ENCODE results near the gene FLRT2.

DNA sequence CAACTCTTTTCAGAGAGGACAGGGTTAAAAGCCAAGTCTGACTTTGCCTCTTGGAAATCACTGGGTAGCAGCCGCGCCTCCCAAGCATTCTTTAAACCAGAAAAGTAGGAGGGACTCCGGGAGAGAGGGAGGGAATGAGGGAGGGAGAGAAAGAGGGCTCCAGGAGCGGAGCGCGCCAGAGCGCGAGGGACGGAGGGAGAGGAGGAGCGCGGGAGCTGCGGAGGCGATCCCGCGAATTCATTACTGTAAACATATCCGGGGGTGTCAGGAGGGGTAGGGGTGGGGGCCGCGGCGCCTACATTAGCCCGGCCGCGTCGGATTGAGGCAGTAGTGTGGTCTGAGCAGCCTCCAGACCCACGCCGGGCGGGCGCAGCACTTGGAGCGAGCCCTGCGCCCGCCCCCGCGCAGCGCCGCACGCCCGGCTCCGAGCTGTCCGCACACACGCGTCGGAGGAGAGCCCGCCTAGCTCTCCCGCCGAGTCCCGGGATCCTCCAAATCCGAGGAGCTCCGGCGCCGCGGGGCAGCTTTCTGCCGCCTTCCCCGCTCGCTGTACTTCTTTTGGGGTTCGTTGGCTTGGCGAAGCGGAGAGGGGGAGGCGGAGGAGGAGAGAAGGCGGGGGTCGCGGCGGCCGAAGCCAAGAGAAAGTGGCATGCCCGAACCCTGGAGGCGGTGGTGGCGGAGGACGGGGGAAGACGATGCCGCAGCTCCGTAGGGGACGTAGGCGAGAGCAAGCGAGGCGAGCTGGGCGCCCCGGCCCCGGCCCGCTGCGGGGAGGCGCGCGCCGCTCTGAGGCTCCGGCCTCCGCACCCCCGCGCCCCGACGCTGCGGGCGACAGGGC, 3.3 kb downstream of the FLRT2 start:
- TF ChIP-seq, protein P1, sequence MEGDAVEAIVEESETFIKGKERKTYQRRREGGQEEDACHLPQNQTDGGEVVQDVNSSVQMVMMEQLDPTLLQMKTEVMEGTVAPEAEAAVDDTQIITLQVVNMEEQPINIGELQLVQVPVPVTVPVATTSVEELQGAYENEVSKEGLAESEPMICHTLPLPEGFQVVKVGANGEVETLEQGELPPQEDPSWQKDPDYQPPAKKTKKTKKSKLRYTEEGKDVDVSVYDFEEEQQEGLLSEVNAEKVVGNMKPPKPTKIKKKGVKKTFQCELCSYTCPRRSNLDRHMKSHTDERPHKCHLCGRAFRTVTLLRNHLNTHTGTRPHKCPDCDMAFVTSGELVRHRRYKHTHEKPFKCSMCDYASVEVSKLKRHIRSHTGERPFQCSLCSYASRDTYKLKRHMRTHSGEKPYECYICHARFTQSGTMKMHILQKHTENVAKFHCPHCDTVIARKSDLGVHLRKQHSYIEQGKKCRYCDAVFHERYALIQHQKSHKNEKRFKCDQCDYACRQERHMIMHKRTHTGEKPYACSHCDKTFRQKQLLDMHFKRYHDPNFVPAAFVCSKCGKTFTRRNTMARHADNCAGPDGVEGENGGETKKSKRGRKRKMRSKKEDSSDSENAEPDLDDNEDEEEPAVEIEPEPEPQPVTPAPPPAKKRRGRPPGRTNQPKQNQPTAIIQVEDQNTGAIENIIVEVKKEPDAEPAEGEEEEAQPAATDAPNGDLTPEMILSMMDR (IDR thresholded peaks at IDR 0.05): no peak
- TF ChIP-seq, protein P2, sequence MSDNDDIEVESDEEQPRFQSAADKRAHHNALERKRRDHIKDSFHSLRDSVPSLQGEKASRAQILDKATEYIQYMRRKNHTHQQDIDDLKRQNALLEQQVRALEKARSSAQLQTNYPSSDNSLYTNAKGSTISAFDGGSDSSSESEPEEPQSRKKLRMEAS (CRISPR knock-in tag; IDR thresholded peaks at IDR 0.05): no peak
- TF ChIP-seq, protein P3, sequence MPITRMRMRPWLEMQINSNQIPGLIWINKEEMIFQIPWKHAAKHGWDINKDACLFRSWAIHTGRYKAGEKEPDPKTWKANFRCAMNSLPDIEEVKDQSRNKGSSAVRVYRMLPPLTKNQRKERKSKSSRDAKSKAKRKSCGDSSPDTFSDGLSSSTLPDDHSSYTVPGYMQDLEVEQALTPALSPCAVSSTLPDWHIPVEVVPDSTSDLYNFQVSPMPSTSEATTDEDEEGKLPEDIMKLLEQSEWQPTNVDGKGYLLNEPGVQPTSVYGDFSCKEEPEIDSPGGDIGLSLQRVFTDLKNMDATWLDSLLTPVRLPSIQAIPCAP (CRISPR knock-in tag; IDR thresholded peaks at IDR 0.05): no peak
- TF ChIP-seq ZNF121 (CRISPR knock-in tag; IDR thresholded peaks at IDR 0.05) (no peak), JUN (CRISPR knock-in tag; IDR thresholded peaks at IDR 0.05) (no peak), ESRRA (CRISPR knock-in tag; IDR thresholded peaks at IDR 0.05; ENCODE audit: borderline replicate concordance) (no peak), FOXK1 (CRISPR knock-in tag; IDR thresholded peaks at IDR 0.05) (no peak), OVOL2 (CRISPR knock-in tag; IDR thresholded peaks at IDR 0.05; ENCODE audit: borderline replicate concordance) (no peak), ATF1 (CRISPR knock-in tag; IDR thresholded peaks at IDR 0.05) (no peak), CBFB (CRISPR knock-in tag; IDR thresholded peaks at IDR 0.05; ENCODE audit: low read depth) (no peak), TCF7 (CRISPR knock-in tag; IDR thresholded peaks at IDR 0.05; ENCODE audit: low read depth) (no peak), CREB1 (CRISPR knock-in tag; IDR thresholded peaks at IDR 0.05) (no peak)
- TF ChIP-seq, protein P4, sequence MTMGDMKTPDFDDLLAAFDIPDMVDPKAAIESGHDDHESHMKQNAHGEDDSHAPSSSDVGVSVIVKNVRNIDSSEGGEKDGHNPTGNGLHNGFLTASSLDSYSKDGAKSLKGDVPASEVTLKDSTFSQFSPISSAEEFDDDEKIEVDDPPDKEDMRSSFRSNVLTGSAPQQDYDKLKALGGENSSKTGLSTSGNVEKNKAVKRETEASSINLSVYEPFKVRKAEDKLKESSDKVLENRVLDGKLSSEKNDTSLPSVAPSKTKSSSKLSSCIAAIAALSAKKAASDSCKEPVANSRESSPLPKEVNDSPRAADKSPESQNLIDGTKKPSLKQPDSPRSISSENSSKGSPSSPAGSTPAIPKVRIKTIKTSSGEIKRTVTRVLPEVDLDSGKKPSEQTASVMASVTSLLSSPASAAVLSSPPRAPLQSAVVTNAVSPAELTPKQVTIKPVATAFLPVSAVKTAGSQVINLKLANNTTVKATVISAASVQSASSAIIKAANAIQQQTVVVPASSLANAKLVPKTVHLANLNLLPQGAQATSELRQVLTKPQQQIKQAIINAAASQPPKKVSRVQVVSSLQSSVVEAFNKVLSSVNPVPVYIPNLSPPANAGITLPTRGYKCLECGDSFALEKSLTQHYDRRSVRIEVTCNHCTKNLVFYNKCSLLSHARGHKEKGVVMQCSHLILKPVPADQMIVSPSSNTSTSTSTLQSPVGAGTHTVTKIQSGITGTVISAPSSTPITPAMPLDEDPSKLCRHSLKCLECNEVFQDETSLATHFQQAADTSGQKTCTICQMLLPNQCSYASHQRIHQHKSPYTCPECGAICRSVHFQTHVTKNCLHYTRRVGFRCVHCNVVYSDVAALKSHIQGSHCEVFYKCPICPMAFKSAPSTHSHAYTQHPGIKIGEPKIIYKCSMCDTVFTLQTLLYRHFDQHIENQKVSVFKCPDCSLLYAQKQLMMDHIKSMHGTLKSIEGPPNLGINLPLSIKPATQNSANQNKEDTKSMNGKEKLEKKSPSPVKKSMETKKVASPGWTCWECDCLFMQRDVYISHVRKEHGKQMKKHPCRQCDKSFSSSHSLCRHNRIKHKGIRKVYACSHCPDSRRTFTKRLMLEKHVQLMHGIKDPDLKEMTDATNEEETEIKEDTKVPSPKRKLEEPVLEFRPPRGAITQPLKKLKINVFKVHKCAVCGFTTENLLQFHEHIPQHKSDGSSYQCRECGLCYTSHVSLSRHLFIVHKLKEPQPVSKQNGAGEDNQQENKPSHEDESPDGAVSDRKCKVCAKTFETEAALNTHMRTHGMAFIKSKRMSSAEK (CRISPR knock-in tag; IDR thresholded peaks at IDR 0.05; ENCODE audit: borderline replicate concordance): no peak
